ES-I3 (cell line): ENCODE measurements around the gene GJD3.

Experiments used
- H3K36me3 ChIP-seq: 2 replicates; pipeline ENCODE4 v1.6.1; 2013; ENCODE audit warnings: mild to moderate bottlenecking, low read length, control low read depth, moderate library complexity; ENCODE audit not compliant: insufficient read depth
- H3K4me1 ChIP-seq: 2 replicates; pipeline ENCODE4 v1.6.1; 2013; ENCODE audit warnings: mild to moderate bottlenecking, control low read depth, low read length; ENCODE audit not compliant: insufficient read depth
- H3K9ac ChIP-seq: 2 replicates; pipeline ENCODE4 v1.6.1; 2013; ENCODE audit warnings: low read depth, mild to moderate bottlenecking, low read length, moderate library complexity
- H3K9me3 ChIP-seq: 2 replicates; pipeline ENCODE4 v1.6.1; 2013; ENCODE audit warnings: mild to moderate bottlenecking, low read length, moderate library complexity; ENCODE audit not compliant: control insufficient read depth, insufficient read depth

Gene GJD3

DNA sequence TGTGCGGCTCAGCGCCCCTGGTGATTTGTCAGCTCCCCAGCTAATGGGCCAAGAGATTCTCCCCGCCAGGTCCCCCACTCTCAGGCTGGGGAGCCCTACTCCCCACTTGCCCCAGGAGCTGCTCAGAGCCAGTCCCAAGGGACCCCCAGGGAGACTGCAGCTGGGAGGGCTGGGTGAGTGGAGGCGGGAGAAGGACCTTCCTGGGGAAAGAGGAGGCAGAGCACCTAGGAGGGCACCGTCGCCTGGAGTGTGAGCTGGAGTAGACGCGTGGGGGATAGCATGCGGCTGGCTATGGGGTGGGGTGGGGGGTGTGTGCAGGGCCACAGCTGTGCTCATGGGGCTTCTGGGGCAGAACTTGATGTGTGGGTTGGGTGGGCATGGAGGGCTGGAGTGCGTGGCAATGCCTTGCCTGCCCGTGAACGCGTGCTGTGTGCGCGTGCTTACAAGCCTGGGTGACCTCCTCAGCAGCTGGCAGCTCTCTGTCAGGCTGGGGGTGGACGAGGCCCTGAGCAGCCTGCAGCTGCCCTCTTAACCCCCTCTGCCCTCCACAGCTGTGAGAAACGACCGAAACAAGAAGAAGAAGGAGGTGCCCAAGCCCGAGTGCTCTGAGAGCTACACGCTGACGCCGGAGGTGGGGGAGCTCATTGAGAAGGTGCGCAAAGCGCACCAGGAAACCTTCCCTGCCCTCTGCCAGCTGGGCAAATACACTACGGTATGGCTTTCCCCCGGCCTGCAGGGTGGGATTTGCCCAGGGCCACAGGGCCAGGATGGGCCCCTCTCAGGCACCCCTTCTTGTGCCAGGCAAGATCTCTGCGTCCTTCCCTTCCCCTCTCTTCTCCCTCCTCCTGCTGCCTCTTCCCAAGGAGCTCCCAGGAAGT lies 12.9 kb downstream of the GJD3 start:
- H3K36me3 ChIP-seq: no peaks in the 10 kb centered on the region
- H3K4me1 ChIP-seq: peaks cover 31% of the 10 kb centered on the region
- no peak overlapping the region for H3K9ac ChIP-seq
- no peaks in the 10 kb centered on the region for H3K9me3 ChIP-seq

DNA sequence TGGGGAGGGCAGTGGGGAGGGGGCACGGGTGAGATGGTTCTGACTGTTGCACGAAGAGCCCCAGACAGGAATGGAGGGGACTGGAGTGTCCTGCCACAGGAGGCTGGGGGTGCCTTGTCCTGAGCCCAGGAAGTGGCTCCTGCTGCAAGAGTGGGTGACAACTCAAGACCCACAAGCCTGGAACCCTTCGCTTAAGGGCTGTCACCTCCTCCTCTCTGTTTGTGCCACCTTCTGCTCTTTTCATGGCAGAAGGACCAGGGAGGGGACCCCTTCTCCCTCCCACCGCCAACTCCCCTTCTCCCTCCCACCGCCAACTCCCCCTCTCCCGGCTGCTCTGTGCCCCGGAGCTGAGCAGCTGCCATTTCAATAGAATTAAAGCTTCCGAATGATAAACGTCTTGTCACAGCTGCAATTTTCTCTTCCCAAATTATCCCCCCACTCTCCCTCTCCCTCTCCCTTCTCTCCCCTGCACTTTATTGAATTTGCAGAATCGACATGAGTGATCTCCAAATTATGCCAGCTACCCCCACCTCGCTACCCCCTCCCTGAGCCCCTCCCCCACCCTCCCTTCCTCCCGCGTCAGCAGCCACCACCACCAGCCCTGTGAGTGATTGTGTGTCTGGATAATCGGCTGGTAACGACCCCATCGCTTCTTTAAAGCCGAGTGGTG lies 13.7 kb downstream of the GJD3 start:
- Histone ChIP-seq H3K9ac (no peak overlapping the region), H3K36me3 (no peaks in the 10 kb centered on the region), H3K4me1 (peaks cover 37% of the 10 kb centered on the region), H3K9me3 (no peaks in the 10 kb centered on the region)

DNA sequence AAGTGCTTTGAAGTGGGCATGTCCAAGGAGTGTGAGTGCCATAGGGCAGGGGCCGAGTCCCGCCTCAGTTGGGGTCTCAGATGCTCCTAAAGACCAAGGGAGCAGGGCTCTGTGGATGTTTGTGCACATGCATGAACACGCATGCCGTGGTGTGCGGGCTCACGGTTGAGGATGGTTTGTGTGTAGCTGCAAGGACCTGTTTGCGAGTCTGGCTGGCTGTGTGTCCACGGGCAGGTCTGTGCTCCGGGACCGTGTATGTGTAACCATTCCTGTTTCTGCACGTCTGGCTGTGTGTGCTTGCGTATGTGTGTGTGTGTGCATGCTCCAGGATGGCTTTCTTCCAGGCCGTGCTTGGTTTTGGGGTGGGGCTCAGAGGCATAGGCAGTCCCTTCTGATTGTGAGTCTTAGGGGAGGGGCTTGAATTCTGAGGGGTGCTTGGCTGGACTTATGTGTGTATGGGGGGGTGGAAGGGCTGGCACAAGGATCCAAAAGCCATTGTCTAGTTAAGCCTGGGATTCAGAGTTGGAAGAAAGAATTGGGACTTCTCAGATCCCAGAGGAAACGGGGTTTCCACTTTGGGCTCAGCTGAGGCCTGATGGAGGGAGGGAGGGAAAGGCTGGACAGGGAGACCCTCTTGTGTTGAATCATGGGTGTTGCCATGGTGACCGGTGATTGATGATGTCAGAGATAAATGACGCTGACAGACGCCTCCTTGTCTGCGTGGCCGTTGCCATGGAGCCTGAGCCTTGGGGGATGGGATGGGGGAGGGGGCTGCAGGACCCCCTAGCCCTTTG lies 14.4 kb downstream of the GJD3 start:
- no peak overlapping the region for H3K9ac ChIP-seq
- peaks cover 38% of the 10 kb centered on the region for H3K4me1 ChIP-seq
- no peaks in the 10 kb centered on the region for H3K9me3 ChIP-seq
- H3K36me3 ChIP-seq: no peaks in the 10 kb centered on the region

DNA sequence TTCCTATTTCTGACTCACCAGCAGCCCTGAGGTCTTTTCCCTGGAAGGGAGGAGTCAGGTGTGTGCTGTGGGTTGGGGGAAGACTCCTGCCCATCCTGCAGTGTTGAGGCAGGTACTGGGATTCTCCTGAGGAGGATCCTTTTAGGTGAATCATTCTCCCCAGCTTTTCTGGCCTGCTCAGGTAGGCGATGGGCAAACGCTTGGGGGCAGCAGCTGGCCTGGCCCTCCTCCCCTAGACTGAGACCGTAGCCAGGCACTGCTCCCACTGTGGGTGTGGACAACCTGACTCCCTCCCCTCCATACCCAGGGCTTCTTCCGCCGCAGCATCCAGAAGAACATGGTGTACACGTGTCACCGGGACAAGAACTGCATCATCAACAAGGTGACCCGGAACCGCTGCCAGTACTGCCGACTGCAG lies 15.1 kb downstream of the GJD3 start:
- H3K4me1 ChIP-seq: peaks cover 38% of the 10 kb centered on the region
- H3K9ac ChIP-seq: no peak overlapping the region
- no peaks in the 10 kb centered on the region for H3K9me3 ChIP-seq
- no peaks in the 10 kb centered on the region for H3K36me3 ChIP-seq

DNA sequence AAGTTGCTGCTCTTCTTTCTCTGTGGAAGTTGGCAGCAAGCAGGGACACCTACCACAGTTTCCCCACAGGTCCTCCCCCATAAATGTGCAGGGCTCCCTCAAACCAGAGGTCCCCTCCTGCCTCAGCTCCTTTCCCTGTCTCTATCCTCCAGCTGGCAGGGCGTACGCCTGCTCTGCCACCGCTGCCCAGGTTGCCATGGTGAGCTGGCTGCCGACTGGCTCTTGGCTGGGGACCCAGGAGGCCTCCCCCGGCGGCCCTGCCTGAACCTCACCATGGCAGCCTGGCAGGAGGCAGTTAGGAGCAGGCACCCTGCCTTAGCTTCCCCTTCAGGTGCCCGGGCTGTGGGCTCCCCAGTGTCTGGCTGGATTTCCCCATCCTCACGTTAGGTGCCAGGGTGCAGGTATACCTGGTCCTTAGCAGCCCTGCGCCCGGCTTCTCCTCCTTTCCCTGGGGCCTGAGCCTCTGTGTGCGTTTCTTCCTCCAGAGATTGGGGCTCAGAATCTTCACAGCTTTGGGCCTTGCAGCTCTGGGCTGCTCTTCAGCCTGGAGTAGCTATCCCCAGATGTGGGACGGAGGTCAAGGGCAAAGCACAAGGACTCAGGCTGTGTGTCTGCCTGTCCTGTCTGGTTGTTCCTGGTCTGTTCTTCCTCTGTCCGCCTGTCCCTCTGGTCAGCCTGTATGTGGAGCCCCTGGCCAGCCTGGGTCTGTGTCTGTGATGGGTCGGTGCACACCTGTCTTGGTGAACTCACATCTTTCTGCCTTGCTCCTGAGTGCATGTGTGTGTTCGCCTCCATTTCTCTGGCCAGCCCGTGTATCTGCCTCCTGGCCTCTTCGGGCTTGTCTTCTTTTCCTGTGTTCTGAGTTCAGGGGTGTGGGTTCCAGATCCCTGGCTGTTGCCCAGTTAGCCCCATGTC lies 15.7 kb downstream of the GJD3 start:
- no peak overlapping the region for H3K9ac ChIP-seq
- H3K9me3 ChIP-seq: no peaks in the 10 kb centered on the region
- peaks cover 45% of the 10 kb centered on the region for H3K4me1 ChIP-seq
- H3K36me3 ChIP-seq: no peaks in the 10 kb centered on the region

DNA sequence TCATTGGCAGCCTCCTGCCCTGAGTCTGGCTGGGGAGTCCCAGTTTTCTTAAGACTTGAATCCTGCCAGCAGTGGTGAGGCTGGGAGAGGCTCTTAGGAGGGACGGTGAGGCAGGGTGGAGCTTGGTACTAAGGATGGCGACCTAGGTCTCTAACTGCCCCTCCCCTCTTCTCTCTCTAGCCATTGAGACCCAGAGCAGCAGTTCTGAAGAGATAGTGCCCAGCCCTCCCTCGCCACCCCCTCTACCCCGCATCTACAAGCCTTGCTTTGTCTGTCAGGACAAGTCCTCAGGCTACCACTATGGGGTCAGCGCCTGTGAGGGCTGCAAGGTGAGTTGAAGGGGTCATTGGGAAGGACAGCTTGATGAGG lies 16.4 kb downstream of the GJD3 start:
- Histone ChIP-seq H3K9me3 (no peaks in the 10 kb centered on the region), H3K36me3 (no peaks in the 10 kb centered on the region)

DNA sequence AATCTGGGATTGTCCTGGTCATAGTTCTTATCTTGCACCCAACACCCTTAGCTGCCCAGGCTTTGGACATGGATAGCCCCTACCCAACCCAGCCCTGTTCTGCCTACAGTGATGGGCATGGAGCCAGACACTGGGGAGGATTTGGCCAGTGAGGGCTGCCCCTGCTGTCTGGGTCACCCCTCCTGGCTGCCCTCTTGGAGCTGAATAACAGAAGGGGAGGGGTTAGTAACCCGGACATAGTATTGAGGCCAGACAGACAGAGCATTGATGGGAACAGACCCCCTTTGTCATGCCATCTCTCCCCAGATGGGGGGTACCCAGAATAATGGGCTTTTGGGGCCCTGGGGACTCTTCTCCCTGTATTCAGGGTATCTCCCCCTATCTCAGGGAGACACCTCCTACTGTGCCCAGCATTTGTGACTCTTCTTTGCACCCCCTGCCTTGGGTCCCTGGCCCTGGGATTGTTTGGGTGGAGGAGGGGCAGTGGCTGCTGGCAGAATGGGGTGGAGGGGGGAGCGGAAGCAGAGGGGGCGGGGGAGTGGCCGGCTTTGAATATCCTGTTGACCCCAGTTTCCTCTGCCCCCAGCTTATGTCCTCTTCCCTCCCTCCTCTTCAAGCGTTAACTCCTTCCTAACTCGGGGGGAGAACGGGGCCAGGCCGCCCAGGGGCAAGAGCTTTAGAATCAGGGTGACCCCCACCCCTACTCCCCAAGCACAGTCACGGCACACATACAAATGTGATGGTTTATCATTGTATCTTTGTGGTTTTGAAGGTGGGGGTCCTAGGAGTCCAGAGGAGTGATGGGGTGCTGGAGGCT lies 17.0 kb downstream of the GJD3 start:
- Histone ChIP-seq H3K36me3 (no peaks in the 10 kb centered on the region), H3K4me1 (peaks cover 54% of the 10 kb centered on the region), H3K9me3 (no peaks in the 10 kb centered on the region), H3K9ac (peak overlapping the region; percentile 22; the same call in 1 of the 2 replicates)

More for the DNA sequence above, 16.4 kb downstream of the GJD3 start:
- peak overlapping the region; percentile 22; the same call in 1 of the 2 replicates for H3K9ac ChIP-seq
- H3K4me1 ChIP-seq: peaks cover 50% of the 10 kb centered on the region

DNA sequence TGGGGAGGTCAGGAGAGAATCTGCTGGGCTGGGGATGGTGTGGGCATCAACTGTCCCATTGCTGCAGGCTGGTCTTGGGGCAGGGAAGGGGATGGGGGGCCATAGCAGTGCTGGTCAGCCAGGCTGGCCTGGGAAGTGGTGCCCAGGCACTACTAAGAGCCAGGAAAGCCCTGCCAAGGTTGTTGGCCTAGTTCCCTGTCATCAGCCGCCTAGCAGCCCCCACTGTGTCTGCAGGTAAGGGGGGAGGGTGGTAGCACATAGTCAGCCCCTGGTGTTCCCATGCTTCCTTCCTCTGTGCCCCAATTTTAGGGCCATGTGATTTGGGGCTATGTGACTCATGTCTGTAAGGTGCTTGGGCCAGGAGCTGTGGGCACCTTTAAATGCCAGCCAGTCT lies 17.8 kb downstream of the GJD3 start:
- Histone ChIP-seq H3K4me1 (peaks cover 54% of the 10 kb centered on the region), H3K36me3 (no peaks in the 10 kb centered on the region), H3K9me3 (no peaks in the 10 kb centered on the region), H3K9ac (no peak overlapping the region)

DNA sequence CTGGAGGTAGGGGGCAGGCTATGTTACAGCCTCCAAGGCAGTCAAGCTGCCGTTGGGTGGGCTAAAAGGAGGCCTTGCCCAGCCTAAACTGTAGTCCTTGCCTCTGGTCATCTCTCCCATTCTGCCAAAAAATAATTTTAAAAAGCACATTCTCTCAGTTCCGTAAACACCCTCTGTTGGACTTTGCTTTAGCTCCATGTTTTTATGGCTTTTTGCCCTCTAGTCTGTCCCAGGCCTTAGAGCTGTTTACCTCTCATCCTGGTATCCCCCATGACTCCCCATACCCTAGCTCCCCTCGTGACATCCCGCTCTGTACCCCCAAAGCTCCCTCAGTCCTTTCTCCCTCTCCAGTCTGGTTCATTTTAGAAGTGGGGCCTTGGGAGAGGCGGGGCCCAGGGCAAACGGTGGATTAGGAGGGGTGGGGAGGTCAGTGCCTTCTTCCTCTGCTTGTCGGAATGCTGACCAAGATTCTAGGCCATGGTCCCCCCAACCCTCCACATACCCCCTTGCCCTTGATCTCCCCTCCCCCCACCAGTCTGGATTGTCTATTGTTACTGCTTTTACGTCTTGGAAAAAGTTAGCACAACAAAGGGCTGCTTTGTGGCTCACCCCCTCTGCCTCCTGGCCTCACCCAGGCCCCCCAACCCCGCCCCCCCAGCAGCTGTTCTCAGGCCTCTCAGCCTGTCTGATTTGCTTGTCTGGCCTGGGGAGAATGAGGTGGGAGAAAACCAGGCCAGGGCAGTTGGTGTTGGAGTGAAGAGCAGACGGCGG lies 18.4 kb downstream of the GJD3 start:
- Histone ChIP-seq H3K36me3 (no peaks in the 10 kb centered on the region), H3K9ac (peak overlapping the region; percentile 58; the same call in 1 of the 2 replicates), H3K4me1 (peaks cover 51% of the 10 kb centered on the region)

DNA sequence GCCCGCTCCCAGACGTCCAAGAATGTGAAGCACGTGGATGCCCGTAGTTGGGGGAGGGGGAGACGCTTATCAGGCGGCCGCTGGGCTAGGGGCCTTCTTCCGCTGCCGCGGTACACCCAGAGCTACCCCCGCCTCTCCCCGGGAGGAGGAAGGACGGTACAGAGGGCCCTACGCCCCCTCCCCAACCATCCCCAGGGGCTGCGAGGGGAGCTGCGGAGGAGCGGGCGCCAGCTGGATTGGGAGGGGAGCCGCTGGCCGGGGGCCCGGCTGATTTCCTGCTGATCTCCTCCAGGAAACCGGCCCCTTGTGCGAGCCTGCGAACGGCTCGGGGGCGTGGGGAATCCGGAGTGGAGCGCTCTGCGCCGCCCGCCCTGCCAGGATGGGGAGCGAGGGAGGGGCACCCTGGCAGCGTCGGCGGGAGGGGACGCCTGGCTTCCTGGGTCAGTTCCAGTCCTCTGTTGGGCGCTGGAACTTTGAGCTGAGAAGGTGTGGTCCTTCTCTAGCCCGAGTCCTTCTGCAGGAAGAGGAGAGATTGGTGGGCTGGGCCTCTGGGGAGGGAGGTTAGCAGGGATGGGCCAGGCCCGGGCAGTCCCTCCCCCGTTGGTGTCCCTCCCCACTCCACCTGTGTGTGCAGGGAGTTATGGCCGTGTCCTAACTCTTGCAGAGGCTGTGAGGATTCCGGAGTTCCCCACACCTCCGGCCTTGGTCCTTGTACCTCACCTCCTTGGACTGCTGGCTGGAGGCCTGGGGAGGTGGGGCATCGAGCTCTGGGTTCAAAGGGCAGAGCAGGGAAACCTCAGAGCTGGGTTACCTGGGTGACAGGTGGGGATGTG lies 19.2 kb downstream of the GJD3 start:
- peak overlapping the region; percentile 58; the same call in 1 of the 2 replicates for H3K9ac ChIP-seq
- H3K9me3 ChIP-seq: no peaks in the 10 kb centered on the region
- H3K36me3 ChIP-seq: no peaks in the 10 kb centered on the region
- peaks cover 51% of the 10 kb centered on the region for H3K4me1 ChIP-seq

More for the DNA sequence above, 18.4 kb downstream of the GJD3 start:
- H3K9me3 ChIP-seq: no peaks in the 10 kb centered on the region

DNA sequence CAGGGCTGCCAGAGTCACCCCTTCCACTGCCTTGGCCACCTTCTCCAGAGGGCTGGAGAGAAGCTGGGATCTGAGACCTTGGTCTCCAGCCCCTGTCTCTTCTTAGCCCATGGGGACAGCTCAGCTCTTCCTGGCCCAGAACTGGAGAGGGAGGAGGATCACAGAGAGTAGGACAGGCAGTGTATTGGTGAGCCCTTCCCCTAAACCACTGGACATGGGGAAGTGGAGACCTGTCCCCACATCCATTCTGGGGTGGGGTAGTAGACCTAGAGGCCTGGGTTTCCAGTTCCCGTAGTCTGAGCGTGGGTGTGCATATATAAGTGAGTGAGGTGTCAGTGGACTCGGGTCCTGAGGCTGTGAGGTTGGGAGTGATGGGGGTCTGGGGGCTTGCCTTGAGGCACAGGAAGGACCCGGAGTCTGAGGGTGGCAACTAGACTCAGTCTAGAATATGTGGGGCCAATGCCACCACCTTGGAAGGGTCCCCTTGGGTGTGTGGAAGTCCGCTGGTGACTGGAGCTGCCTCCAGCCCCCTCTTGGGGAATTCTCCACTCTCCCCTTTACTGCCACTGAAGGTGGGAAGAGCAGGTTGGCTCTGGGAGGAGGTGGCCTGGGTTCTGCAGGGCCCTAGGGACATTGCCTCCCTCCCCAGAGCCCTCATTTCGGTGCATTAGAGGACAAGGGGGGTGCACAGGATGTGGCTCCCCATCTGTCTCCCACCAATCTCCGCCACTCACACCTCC lies 19.9 kb downstream of the GJD3 start:
- H3K9me3 ChIP-seq: no peaks in the 10 kb centered on the region
- H3K4me1 ChIP-seq: peaks cover 51% of the 10 kb centered on the region
- peak overlapping the region; percentile 58; the same call in 1 of the 2 replicates for H3K9ac ChIP-seq
- no peaks in the 10 kb centered on the region for H3K36me3 ChIP-seq
